Stimulated activated CD8-positive, alpha-beta memory T cell treated with anti-CD3 and anti-CD28 coated beads, Interleukin-4, amount 100 ng/mL, for 24 hours (primary cell): ENCODE data around the gene SMAD6.

Experiments used
- DNase-seq: peaks from one replicate; pipeline ENCODE4 v3.0.0-alpha.2; 2020; ENCODE audit warnings: low read depth

The SMAD6 gene

DNA sequence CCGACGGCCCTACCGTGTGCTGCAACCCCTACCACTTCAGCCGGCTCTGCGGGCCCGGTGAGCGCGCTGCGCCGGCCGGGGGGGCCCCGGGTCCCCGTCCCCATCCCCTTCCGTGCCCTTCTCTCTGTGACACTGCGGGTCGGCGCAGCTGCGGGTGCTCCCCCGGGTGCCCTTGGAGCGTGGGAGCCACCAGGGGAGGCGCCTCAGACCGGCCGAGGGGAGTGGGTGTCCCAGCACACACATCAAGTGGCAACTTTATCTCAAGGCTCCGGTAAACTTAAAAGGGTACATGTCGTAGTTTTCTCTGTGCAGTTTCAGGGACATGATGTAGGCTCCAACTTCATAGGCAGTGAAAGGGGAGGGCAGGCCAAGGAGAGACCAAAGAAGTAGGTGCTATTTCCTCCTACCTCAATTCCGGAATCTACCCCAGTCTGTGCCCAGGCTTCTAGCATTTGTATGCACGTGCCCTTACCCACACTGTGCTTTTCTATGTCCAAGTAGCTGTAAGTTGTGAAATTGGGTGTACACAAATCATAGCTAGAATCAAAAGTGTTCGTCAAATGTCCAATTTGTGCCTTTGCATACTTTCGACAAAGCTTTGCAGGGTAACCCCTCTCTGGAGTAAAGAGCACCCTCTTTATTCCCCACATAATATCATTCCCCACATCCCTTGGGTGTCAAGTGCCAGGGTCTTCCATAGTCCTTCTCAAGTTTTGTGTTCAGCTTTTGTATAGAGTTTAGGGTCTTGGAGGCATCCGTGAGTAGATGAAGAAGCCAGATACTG, 2.2 kb downstream of the SMAD6 start:
- no peak for DNase-seq

DNA sequence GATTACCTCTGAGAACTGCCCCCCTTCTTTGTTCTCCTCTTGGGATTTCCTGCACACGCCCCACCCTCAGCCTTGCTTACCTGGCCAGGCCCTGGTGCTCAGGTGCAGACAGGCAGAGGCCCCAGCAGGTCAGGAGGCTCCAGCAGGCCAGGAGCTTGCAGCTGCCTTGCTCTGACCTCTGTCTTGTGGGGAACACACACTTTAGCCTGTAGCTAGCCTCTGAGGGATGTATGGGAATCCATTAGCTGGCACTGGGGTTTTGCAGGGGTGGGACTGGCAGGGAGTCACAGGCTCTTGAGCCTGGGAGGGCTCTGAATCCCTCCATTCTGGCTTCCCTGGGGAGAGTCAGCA, 2.7 kb downstream of the SMAD6 start:
- no peak for DNase-seq

DNA sequence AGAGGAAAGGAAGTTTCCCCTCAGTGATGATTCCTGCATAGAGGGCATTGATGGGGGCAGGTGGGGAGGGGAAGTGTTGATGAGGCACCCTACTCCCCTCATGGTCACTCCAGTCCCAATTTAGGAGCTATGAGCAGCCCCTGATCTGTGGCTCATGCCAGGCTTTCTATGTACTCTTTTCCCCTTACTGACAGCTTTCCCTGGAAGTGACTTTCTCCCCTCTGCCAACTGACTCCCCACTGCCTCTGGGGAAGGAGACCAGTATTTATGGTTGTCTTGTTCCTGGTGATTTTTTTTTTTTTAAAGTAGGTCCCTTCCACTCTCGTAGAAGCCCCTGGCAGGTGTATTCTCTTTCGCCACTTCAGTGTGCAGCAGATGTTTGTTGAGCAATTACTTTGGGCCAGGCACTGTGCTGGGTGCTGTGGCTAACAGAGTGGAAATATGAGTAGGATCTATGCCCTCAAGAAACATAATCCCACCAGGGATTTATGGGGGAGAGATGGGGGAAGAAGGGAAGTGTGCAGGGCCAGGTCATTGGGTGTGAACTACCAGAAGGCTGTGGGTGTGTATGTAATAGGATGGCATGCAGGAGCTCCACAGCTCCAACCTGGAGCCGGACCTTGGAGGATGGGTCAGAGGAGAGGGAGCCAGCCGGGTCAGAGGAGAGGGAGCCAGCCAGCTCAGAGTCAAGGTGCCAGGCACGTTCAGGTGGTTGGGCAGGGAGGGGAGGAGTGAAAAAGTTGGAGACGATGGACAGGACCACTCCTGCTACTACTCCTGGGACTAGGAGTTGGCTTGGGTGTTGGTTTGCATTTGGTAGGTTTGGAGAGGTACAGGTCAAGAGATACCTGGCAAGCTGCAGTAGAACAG, 3.5 kb downstream of the SMAD6 start:
- DNase-seq = no peak

DNA sequence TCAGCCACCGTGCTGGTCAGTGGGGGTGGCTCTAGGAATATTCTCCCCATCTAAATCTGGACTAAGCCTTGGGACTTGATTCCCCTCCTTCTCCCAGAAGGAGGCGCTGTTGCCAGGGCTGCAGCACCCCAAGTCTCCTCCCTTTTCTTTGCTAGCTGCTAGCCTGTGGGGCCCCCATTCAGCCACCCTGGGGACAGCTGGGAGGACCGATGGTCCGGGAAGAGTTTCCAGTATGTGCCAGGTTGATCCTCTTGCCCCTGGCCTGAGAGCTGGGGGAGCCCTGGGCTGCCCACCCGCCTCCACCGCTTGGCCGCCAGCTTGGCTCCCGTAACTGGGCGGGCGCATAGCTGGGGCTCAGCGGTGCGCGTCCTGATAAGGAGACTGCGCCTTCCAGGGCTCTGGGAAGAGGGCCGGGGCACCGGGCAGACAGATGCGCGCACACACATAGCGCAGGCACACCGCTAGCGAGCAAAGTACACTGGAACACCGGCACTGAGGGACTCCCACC, 4.2 kb downstream of the SMAD6 start:
- DNase-seq = no peak

DNA sequence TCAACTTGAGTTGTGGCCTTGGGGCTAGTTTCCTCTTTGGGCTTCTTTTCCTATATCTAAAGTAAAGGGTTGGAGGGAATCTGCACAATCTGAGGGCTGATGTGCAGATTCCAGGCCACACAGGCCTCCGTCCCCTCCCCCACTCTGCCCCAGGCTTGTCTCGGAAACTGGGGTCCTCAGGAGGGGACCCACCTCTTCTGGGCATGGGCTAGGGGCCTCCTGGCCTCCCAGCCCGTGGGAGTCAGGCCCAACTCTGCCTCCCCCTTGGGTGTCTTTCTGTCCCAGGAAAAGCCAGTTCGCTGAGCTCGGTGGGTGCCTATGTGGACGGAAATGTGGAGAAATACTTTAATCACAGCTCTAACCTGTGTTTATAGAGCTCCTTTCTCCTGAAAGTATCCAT, 4.8 kb downstream of the SMAD6 start:
- DNase-seq = no peak

DNA sequence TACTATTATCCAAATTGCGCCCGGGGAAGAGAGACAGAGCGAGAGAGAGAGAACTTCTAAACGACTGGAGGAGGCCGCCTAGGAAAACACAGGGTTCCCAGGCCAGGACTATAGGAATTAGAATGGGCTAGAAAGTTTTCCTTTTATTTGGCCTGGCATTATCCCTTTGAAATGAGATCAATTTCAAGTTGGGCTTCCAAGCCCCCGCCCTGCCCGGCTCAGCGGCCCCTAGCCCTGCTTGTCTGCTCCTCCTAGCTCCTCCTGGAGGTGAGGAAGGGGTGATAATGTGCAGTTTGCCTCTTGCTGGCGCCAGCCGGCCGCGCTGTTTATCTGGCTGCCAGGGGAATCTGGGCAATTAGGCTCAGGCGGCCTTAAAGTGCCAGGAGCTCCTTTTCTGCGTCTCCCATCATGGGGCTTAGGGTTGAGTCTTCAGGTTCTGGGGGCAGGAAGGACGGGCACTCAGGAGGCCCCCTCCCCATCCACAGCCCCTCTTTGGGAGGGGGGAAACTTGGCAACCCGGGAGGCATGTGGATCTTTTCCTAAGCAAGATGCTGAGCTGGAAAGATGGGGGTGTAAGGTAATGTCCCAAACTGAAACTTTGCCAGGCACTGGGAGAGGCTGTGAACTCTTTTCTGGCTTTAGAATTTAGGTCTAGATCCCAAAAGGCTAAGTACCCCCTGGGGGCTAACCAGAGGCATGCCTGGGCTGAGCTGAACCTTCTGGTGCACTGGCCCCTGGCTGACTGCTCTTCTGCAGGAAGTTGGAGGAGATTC, 5.5 kb downstream of the SMAD6 start:
- no peak for DNase-seq

GRCh38 chr15:66708389-66708788, 6.4 kb downstream of the SMAD6 start:
- DNase-seq = no peak

DNA sequence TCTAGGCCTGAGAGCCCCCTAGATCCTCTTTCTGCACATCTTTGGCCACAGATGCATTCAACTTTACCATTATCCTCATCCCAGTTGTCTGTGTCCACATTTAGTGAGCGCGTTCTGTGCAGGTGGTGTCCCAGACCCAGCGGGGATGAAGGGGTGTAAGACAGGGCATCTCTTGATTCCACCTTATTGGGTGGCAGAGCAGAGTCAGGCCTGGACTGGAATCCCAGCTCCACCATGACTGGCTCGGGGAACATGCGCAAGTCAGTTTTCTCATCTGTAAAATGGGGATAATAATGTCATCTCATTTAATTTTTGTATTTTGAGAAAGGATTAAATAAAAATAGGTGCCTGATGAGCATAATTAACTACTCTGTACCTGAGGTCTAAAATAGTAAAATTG, 7.8 kb downstream of the SMAD6 start:
- no peak for DNase-seq

DNA sequence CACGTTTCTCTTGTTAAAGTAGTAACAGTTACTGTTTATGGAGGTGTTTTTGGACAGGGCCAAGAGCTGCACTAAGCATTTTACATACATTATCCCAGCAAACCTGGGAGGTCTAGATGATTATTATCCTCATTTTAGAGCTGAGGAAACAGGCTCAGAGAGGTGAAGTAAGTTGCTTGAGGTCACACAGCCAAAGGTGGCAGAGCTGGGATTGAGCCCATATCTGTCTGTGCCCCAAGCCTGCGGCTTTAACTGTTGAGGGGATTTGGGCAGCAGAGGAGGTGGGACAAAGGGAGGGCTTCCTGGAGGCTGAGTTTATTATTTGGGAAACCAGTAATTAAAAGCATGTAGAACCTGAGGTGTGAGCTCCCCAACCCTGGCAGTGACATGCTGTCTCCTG, 9.2 kb downstream of the SMAD6 start:
- no peak for DNase-seq

DNA sequence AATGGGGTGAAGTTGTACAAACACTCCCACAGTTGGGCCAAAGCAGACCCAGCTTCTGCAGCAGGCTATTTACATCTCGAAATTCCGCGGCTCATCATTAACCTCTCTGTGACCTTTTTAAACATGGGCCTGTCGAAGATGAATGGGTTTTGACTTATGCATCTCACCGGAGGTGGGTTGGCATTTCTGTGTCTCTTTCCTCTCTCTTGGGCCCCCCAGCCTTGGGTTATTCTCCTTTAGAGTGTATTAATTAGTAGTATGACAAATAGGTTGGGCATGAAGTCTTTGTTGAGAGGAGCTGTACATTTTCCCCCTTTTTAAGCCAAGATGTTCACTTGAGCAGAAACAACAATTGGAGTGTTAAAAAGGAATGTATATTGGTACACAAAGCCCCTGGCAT, 9.8 kb downstream of the SMAD6 start:
- no peak for DNase-seq

DNA sequence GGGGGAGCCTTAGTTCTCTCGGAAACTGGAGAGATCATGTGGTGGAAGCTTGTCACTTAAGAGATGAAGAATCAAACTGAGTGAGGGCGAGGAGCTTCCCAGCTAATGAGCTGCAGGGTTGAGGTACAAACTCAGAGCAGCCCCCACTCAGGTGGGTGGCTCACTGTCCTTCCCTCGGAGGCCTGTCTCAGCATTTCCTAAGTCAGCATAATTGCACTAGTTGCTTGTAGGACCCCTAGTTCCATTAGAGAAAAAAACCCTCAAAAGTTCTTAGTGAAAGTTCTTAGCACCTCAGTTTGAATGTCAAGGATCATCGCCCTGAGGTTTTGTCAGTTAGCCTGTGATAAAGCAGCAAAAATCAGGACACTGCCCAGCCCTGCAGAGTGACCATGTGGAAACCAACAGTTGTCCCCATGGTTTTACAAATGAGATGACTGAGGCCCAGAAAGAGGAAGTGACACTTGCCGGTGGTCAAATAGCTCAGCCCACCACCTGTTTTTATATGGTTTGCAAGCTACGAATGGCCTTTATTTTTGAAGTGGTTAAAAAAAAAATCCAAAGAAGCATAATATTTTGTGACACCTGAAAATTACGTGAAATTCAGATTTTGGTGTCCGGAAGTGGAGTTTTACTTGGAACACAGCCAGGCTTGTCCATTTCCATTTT, 11.9 kb downstream of the SMAD6 start:
- no peak for DNase-seq

- DNase-seq = no peak
Measured at GRCh38 chr15:66714543-66714981, 12.5 kb downstream of the SMAD6 start.

DNA sequence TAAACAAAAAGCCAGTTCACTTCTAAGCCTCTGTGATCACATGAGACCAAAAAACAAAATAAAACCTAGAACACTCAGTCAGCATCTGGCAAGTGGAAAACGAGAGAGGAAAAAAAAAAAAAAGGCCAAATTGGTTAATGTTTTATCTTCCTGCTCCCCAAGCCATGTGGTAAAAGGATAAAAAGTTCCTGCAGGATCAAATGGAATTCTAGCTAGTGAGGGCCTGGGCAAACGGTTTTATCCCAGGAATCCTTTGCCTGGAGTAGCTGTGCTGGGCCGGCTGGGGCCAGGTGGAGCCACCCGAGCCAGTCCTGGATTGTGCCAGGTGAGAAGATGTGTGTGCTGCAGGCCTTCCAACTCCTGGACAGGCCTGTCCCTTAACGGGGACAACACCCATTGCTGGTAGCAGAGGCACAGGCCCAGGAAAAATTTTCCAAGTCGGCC, 13.2 kb downstream of the SMAD6 start:
- DNase-seq = no peak

DNA sequence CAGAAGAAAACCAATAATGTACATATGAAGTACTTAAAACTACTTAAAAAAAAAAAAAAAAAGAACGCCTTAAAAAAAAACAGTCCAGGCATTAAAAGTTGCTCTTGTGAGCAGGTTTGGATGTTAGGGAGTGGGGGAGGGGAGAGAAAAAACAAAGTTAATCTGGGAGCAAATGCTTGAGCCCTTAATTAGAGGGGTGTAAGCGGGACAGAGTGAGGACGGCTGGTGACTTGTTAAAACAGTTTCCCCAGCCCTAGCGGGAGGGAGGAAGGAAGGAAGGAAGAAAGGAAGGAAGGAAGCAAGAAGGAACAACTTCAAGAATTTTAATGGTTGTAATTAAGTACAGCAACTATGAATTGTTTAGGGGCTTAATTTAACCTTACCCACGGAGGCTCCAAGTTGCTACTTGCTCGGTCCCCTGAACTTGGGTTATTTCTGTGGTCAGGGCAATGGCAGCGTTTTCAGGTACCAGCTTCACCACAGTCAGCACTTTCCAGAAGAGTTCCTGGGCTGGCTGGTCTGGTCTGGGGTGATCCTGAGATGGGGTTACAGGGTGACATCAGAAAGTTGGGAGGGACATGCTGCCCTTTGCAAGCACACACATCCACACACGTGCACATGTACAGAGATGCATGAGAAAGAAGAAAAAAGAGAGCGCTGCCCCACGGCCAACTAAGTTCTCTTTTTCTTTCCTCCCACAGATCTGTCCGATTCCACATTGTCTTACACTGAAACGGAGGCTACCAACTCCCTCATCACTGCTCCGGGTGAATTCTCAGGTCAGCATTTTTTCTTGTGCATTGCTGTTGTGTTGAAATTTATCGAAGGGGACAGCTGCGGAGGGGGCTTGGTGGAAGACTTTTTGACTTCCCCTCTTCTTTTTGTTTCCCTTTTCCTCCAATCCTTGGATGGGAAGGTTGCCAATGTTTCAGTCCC, 14.0 kb downstream of the SMAD6 start:
- no peak for DNase-seq

DNA sequence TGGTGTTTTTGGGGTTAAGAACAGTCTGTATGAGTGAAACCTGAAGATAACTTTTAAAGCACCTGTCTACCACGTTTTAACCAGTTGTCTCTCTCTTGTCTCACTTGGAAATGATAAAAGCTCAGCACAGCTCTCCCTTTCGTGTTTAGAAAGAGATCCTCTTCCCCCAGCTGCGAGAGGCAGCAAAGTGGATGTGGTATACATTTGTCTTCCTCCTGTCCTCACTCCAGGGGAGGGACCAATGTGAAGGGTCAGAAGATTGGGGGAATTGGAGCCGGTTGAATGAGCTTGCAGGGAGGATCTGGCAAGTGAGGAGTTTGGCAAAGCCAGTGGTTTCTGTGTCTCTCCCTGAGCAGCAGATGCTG, 14.6 kb downstream of the SMAD6 start:
- no peak for DNase-seq

GRCh38 chr15:66718220-66718988, 16.4 kb downstream of the SMAD6 start:
- no peak for DNase-seq

- no peak for DNase-seq
Measured at GRCh38 chr15:66719471-66719870, 17.4 kb downstream of the SMAD6 start.

DNA sequence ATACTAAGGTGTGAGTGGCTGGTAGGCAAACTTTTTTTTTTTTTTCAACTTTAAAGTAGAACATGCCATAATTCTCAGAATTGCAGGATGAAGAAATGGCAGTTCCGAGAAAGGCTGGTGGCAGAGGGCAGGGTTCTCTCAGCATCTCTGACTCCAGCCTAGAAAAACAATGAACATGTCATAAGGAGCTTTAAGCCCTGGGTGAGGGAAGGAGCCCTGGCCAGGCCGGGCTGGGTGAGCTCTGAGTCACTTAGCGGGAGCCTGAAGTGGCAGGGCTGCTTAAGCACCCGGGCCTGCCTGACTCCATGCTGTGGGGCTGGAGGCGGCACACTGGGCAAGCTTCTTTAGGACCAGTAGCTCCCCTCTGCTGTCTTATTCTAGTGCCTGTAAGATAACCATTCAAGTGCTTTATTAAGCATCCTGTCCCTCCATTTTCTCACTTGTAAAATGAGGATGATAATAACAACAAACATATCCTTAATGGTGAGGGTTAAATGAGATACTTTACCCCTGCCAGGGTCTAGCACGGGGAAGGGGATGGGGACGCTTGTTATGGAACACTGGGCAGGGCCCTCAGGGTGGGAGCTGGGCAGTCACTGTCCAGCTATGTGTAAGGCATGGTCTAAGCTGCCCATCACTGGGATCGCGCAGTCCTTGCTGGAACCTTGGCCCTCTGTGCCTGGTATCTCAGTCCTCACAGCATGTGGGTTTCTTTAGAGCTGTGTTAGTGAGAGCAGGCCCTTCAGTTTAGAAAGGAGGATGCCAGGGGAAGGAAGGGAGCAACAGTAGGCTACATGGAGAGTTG, 18.4 kb downstream of the SMAD6 start:
- no peak for DNase-seq

DNA sequence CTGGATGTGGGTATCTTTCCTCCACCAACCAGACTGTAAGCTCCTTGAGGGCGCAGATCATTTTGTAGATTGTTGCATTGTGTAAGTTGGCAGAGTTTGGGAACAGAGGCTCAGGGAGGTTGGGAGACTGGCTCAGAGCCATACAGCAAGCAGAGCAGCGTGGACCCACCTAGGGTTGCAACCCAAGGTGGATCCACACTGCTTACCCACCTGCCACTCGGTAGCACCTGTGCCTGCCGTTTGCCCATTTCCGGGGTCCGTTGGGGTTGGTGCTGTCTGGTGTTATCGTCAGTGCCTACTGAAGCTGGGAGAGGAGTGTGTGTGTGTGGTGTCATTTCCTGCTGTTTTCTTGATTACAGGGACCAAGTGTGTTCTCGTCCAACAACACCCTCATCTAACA, 19.0 kb downstream of the SMAD6 start:
- DNase-seq = no peak
